IPS-18c (cell line): ENCODE data around the gene OR51S1.
"Not testable (repeated sequence)": the region's sequence is repeated elsewhere in the genome, so short reads cannot be mapped to it uniquely, and the experiment has no call there.

Experiments used
- H3K4me3 ChIP-seq: 2 replicates; pipeline ENCODE4 v1.7.0; 2013; ENCODE audit warnings: low read depth, mild to moderate bottlenecking, low read length, moderate library complexity; ENCODE audit not compliant: insufficient read depth
- H3K9me3 ChIP-seq: one replicate; pipeline ENCODE4 v1.6.1; 2013; ENCODE audit warnings: mild to moderate bottlenecking, low read length, moderate library complexity; ENCODE audit not compliant: control insufficient read depth, insufficient read depth

OR51S1 gene, protein sequence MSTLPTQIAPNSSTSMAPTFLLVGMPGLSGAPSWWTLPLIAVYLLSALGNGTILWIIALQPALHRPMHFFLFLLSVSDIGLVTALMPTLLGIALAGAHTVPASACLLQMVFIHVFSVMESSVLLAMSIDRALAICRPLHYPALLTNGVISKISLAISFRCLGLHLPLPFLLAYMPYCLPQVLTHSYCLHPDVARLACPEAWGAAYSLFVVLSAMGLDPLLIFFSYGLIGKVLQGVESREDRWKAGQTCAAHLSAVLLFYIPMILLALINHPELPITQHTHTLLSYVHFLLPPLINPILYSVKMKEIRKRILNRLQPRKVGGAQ

DNA sequence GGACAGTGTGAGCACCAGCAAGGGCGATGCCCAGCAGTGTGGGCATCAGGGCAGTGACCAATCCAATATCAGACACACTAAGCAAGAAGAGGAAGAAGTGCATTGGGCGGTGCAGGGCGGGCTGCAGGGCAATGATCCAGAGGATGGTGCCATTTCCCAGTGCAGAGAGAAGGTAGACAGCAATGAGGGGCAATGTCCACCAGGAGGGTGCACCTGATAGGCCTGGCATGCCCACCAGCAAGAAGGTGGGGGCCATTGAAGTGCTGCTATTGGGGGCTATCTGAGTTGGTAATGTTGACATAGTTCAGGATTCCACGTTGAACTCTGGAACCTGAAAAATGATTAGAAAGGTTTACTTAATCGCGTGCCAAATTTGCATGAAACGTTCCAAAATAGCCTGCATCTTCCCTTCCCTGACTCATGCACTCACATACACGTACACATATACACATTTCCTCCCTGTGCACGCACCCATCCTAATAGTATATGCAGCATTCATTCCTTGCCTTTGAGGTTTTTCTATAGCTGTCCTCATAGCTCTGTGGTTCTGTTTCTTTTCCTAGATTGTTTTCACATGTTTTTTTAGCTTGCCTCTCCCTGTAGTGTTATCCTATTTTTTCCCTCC is at the start of gene OR51S1:
Gene OR51S1, minus strand, starts transcription at position 301 of the 625 bp plus-strand sequence. Its CDS starts 0 bp downstream, at position 301.
- Histone ChIP-seq H3K4me3 (no peak within 1 kb of the TSS), H3K9me3 (no peaks in the 10 kb centered on the region)

DNA sequence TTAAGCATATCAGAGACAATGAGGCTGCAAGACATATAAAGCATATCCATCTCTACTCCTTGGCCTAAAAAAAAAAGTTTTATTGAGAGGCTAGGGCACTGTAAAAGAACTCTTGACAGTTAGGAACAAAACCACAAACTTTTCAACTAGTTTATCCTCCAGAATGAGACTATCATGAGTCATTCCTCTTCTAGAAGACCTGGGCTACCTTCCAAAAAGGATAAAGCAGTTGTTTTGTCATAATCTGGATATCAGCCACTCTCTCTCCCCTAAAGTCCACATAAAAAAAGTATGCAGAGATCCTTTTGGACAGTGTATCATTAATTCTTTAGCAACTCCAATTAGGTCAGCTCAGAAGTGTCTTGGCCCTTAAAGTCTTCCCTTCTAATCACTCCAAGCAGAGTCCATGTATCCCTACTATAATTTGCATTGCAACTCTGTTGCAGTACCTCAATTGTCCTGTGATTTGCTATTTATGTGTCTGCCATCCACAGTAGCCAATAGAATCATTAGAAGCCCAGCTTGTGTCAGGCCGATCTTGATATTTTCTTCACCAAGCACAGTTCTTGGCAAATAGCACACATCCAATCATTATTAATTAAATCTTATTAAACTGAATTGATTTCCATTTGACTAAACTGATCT is 43.1 kb upstream of the OR51S1 start:
- Histone ChIP-seq H3K4me3 (no peak overlapping the region), H3K9me3 (no peaks in the 10 kb centered on the region)

DNA sequence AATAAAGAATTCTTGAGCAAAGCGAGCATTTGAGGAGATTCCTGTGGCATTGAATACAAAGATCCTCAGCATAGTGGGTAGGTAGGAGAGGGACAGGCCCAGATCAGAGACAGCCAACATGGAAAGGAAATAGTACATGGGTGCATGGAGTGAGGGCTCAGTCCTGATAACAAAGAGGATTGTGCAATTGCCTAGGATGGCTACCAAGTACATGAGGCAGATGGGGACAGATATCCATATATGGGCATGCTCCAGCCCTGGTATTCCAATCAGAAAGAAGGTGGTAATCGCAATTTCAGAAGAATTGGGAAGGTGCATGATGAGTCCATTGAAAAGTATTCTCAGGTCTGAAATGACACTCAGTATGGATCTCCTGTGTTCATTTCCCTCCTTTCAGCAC is 41.3 kb upstream of the OR51S1 start:
- Histone ChIP-seq H3K9me3 (no peaks in the 10 kb centered on the region), H3K4me3 (no peak overlapping the region)

DNA sequence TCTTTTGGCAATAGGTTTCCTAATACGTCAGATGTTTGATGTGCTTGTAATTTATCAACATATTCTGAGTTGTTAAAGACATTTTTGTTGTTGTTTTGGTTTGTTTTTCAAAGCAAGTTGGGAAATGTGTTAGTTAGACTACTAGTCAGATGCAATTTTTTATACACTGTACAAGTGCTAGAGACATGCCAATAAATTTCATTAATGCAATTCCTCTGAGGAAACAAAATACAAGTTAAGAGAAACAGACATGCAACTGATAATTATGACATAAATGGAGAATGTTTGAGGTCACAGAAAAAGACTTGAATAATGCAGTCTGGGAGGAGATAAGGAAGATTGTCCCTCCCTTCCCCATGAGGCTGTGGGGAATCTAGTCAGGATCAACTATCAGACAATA is 38.6 kb upstream of the OR51S1 start:
- Histone ChIP-seq H3K9me3 (no peaks in the 10 kb centered on the region), H3K4me3 (no peak overlapping the region)

DNA sequence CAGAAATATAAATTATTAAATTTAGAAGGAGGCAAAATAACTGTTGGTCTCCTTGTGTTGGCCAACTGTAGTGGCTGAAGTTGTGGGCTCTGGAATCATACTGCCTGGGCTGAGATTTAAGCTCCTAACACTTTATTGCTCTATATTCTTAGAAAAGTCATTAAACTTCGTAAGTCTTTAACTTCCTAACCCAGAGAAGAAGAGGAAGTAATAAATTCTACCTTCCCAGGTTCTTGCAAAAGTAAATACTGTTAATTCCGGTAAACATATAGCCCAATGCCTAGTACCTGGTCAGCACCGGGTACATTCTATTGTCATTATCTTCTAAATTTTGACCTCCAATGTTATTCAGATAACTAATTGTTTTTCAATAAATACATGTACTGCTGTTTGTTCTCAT is 37.2 kb upstream of the OR51S1 start:
- Histone ChIP-seq H3K9me3 (no peaks in the 10 kb centered on the region), H3K4me3 (no peak overlapping the region)

DNA sequence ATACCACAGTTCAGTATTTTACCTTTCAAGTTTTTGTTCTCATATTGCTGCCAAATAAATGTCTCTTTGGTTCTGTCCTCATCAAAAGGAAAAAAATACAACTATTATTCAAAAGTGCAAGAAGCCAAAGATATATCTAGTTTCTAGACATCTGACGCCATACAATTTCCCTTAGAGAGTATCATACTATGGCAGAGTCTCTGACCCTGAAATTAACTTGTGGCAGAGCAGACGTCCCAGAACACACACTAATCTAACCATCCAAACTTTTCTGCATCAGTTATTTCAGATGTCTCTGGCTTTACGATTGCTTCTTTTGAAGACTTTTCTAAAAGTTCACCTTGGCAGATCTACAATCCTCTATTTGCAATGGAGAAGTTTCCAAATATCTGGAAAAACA is 35.4 kb upstream of the OR51S1 start:
- no peaks in the 10 kb centered on the region for H3K9me3 ChIP-seq
- H3K4me3 ChIP-seq, result no peak overlapping the region

DNA sequence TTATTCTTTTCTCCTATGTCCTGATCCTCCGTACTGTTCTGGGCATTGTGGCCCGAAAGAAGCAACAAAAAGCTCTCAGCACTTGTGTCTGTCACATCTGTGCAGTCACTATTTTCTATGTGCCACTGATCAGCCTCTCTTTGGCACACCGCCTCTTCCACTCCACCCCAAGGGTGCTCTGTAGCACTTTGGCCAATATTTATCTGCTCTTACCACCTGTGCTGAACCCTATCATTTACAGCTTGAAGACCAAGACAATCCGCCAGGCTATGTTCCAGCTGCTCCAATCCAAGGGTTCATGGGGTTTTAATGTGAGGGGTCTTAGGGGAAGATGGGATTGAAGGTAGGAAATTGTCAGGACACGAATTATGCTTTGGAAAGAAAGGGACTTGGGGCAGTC is 33.5 kb upstream of the OR51S1 start:
- no peaks in the 10 kb centered on the region for H3K9me3 ChIP-seq

DNA sequence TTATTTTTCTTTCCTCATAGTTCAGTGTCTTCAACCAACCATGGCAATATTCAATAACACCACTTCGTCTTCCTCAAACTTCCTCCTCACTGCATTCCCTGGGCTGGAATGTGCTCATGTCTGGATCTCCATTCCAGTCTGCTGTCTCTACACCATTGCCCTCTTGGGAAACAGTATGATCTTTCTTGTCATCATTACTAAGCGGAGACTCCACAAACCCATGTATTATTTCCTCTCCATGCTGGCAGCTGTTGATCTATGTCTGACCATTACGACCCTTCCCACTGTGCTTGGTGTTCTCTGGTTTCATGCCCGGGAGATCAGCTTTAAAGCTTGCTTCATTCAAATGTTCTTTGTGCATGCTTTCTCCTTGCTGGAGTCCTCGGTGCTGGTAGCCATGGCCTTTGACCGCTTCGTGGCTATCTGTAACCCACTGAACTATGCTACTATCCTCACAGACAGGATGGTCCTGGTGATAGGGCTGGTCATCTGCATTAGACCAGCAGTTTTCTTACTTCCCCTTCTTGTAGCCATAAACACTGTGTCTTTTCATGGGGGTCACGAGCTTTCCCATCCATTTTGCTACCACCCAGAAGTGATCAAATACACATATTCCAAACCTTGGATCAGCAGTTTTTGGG is 33.0 kb upstream of the OR51S1 start, which contains the start of gene OR51T1:
Gene OR51T1, plus strand, starts transcription at position 41 of the 641 bp plus-strand sequence. Its CDS starts 0 bp downstream, at position 41.
- no peaks in the 10 kb centered on the region for H3K9me3 ChIP-seq

More for the DNA sequence above, 33.5 kb upstream of the OR51S1 start:
- no peak overlapping the region for H3K4me3 ChIP-seq

DNA sequence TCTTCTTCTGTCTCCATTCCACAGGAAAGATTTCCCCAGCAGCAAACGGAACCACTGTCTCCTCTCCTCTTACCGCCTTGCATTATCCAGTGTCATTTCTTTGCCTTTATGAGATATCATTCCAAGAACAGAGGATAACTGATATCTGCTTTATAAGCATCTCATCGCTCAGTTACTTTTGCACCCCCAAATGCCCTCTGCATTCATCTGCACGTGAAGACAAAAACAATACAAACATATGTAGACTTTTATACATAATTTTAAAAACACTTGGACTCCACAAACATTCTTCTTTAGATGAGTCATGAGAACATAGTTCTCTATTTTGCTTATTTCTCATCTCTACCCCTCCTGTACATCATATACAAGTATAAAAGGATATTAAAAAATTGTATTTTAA is 32.2 kb upstream of the OR51S1 start:
- H3K4me3 ChIP-seq, result no peak overlapping the region
- no peaks in the 10 kb centered on the region for H3K9me3 ChIP-seq

More for the DNA sequence above, 33.0 kb upstream of the OR51S1 start, which contains the start of gene OR51T1:
- H3K4me3 ChIP-seq, result no peak within 1 kb of the TSS

DNA sequence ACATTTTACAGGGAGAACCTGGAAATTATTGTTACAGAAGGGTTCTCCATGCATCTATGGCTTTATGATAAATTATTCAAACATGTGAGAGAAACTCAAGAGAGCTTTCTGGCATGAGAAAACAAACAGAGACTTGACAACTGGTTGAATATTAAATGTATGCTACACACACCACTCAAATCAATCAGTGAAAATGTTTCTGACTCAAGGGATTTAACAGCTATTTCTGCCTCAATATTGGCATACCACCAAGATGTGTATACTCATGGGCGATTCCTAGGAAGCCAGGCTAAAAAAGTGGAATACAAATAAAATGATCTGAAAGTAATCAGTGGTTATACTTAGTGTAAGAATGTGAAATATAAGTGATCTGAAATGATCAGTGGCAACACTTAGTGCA is 16.8 kb upstream of the OR51S1 start:
- H3K9me3 ChIP-seq, result peaks cover 2% of the 10 kb centered on the region
- no peak overlapping the region for H3K4me3 ChIP-seq

DNA sequence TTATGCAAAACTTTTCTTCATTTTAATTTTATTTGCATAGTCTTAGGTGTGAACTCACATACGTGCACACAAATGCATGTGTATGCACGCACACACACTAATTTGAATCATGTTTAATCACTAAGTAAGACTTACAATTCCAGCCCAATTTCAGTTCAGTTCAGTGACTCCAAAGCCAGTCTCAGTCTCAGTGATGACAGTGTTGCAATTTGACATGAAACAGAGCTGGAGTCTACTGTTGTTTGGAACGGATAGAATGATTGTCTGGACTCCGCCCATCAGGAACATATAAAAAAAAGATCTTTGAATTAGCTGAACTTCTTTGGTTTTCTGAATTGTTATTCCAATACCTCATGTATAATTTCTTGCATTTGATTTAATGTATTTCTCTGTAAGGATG is 14.9 kb upstream of the OR51S1 start:
- no peak overlapping the region for H3K4me3 ChIP-seq
- peaks cover 2% of the 10 kb centered on the region for H3K9me3 ChIP-seq

DNA sequence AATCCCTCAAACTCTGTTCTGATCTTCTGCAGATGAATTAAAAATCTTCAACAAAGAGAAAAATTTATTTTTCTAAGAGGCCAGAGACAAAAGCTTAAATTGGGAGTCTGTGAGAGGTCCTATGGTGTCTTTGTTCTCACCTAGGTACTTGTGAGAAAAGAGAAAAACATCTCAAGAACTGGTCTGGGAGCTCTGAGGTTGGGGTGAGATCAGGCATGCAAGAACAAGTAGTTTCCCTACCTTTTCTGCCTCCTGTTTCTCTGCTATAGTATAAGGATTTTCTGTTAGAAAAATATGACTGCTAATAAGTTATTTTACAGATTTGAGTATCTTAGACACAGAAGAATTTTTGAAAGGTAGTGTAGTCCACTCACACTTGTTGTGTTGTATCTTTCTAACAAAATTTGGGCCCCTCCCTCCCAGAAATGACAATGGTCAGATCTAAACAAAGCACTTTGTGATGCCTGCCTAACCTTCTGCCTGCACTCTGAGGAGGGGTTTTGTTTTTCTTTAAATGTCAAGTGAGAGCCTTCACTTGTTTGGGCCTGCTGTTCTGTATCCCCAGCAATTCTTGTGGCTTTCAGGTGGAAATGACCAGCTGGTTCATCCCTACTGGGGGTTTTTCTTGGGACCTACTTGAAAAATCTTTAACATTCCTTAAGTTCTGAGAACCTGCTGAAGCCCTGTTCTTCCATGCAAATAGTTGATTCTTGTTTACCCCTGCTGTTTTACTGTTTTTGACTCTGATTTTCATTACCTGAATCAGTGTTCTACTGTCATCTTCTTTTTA is 13.6 kb upstream of the OR51S1 start:
- Histone ChIP-seq H3K9me3 (peaks cover 2% of the 10 kb centered on the region), H3K4me3 (no peak overlapping the region)

DNA sequence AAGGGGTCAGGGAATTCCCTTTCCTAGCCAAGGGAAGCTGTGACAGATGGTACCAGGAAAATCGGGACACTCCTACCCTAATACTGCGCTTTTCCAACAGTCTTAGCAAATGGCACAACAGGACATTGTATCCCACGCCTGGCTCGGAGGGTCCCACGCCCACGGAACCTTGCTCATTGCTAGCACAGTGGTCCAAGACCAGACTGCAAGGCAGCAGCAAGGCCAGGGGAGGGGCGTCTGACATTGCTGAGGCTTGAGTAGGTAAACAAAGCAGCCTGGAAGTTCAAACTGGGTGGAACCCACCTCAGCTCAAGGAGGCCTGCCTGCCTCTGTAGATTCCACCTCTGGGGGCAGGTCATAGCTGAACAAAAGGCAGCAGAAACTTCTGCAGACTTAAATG is 5.3 kb upstream of the OR51S1 start:
- not testable (repeated sequence) for H3K4me3 ChIP-seq, H3K9me3 ChIP-seq

DNA sequence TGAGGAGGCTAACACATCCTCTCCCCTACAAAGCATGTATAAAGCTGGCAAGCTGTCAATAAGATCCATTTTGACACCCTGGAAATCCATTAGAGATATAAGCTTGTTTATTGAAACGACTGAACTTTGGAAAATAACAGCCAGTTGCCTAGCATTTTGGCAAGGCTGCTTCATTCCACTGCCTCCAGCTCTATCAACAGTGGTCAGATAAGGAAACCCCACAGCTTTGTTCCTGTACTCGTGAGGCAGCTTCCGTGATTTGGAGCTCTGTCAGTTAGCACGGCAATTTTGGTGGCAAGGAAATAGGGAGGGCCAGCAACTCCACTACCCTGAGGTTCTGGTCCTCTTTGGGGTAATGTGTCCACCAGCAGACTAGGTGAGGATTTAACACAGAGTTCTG is 2.0 kb upstream of the OR51S1 start:
- no peak overlapping the region for H3K4me3 ChIP-seq
- no peaks in the 10 kb centered on the region for H3K9me3 ChIP-seq

DNA sequence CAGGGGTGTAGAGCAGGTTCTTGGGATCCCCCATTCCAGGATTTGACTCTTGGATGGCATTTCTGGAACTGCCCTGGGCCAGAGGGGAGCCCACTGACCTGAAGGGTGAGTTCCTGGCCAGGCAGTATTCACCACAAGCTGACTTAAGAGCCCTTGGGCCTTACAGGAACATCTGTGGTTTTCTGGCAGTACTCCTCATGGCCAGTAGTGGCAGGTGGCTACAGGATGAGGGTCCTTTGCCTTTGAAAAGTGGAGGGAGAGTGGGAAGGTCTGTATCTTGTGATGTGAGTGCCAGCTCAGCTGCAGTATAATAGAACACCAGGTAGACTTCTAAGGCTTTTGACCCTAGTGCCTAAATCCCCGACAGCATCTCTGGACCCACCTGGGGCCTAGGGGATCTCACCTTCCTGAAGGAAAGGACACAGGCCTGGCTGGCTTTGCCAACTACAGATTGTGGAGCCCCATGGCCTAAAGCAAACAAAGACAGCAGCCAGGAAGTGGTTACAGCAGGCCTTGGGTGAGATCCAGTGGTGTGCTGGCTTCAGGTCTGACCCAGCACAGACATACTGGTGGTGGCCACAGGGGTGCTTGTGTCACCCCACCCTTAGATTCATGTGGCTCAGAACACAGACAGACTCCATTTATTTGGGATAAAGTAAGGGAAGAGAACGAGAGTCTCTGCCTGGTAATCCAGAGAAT is 9.0 kb downstream of the OR51S1 start:
- Histone ChIP-seq H3K4me3 (no peak overlapping the region), H3K9me3 (peaks cover 6% of the 10 kb centered on the region)

DNA sequence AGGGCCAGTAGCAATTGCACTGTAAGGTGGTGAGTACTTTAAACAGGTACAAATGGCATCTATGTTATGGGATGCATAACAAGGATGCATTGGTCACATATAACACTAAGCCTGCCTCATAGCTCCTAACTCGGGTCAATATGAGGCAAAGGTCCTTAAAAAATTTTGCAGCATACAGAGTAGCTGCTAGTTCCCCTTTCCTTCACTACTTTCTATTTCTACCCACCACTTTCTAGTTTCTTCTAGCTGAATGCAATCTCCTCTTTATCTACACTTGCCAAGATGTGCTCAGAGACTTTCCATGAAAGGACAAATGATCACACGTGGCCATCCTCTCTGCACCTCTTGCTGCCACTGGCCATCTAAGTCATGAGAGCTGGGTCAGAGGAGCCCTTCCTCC is 18.1 kb downstream of the OR51S1 start:
- H3K4me3 ChIP-seq, result no peak overlapping the region
- peaks cover 3% of the 10 kb centered on the region for H3K9me3 ChIP-seq
